NCI-H1092 (cell line): ENCODE measurements around the gene FAS.

Experiments used
- DNase-seq: peaks from one replicate; lab custom pipeline; 2025; lab: John Stamatoyannopoulos, UW

FAS gene

DNA sequence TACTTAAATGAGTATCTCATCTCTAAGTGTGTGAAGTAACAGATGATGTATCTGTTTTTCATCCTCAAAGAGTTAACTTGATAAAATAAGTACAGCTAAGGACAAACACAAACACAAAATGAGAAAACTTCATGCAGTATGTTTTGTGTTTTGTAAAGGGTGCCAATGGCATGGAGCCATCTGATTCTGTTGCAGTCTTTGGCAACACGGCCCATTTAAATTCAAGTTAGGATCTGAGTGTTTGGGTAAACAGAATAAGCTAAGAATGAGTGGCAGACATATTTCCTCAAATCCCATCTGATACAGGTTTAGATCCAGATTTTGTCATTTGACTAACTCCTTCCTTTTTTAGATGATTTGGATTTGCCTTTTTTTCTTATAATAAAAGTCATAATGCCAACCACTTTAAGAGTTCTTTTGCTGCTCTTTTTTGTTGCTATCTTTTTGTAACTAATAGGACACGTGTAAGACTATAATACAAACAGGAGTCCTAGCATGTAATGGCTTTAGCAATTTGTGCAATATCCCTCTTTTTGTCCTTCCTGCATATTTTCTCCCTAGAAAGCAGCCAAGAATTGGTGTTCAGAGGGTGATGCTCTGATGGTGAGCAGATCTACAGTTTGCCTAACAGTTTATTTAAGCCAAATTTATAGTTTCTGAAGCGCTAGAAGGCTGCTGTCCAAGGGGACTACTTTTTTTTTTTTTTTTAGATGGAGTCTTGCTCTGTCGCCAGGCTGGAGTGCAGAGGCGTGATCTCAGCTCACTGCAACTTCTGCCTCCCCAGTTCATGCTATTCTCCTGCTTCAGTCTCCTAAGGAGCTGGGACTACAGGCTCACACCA lies 19.2 kb upstream of the FAS start:
- no peak for DNase-seq

DNA sequence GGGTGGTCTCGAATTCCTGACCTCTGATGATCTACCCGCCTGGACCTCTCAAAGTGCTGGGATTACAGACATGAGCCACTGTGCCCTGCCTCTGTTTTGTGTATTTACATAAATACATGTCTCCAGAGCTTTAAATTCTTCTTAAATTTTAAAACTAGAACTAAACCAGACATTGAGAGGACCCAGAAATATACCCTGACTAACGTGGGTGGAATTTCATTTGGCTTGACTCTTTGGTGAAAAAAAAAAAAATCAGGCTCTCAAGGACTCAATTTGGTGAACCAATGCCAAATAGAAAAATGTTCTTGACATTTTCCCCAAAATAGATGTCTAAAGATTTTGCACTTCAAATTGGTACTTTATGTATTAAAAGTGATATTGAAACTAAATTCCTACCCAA lies 16.6 kb upstream of the FAS start:
- no peak for DNase-seq

DNA sequence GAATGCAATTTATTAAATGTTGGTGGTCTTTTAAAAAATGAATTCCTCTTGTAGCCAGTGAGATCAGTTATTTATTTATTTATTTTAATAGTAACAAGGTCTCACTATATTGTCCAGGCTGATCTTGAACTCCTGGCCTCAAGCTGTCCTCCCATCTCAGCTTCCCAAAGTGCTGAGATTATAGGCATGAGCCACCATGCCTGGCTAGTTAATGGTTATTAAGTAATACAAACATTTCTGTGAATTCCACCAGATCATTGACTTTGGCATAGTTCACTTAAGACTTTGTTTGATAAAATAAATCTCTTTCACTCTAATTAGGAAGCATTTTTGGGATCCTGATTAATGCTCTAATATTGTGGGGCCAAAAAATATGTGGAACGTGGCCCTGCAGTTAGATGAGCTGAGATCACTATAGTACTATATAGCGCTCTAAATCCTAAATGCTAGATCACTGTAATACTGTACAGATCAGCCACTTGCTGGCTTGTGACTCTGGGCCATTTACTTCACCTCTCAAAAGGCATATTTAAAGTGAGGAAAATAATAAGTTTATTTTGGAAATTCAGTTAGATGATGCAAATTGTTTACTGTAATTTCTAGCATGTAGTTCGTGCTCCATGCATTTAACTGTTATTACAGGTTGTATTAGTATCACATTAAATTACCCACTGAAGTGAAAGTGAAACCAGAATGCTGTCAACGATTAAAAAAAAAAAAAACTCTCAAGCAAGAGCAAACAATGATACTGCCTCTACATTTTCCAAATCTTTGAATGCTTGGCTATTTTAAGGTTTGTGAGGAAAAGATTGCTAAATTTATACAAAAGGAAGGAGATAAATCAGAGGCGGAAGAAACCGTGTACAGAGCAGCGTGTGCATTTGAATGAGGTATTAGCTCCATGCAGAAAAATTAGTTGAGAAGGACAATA lies 15.9 kb upstream of the FAS start:
- DNase-seq, result no peak

DNA sequence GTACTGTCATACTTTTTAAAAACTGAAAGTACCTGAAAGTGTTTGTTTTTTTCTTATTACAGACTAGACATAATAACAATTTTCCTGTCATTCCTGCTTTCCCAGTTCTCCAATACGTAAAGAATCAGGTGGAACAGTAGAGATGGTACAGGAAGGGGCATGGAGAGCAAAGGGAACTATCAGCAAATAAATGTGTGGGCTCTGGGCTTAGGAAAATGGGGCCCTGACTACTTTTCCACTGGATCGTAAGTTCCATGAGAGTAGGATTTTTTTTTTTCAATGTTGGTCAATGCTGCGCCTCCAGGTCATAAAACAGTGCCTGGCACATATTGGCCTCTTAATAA lies 15.2 kb upstream of the FAS start:
- DNase-seq, result no peak

DNA sequence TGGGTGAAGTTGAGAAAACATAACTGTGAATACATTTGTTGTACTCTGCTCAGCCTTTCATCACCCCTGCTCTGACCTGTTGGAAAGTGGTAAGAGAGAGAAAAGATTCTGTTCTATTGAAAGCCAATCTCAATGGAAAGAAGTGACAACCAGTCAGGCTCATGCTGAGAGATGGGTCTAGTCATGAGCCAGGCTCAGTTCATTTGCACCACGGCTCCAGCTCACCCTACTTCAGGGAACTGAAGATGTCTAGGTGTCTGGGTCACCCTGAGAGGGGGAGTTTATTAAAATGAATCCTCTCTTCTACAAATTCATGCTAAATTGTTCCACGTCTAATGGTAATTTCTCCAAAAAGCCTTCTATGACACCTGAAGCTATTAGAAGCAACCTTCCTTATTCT lies 12.1 kb upstream of the FAS start:
- no peak for DNase-seq

DNA sequence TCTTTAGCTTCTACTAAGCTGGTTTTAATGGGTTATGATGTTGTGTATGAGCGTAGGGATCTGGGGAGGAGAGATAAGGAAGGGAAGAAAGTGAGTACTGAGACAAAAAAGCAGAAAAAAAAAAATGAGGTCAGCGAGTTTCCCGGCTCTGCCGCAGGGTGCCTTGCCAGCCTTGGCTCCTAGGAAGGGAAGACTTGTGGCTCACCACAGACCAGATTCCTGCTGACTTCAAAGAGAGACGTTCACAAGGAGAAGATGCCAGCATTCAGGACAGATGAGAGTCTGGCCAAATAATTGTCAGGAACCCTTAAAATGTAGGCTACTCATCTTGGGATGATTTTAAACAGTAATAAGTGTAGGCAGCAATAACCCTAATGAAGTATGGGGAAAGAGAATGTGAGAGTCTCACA lies 11.4 kb upstream of the FAS start:
- DNase-seq, result no peak

DNA sequence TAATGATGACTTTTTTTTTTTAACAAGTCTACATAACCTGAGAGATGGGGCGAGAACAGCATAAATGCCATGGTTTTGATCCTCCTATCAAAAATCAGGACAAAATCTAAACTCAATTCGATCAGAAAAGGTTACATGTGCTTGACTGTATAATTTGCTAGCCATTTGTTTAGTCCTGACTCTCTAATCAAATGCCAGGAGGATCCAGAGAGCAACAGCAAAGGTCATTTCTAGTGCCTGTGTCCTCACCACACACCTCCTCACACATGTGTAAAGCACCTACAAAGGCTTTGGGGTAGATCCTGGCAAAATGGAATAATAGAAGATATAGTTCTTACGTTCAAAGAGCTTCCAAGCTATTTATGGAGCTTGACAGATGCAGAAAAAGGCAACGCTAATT lies 11.0 kb upstream of the FAS start:
- DNase-seq, result no peak

DNA sequence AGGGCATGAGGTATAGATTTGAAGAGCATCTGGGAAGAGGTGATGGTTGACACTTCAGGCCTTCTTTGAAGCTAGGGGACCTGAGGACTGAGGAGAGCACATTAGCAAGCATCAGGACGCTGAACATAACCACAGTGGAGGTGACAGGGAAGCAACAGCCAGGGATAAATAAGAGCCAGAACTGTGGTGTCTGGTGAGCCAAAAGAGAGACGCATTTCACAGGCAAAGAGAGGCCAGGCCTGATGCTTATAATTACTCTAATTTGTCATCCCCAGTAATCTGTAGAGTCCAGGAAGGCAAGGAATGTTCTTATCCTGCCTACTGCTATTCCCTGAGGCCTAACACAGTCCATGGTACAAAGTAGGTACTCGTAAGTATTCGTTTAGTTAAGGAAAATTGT lies 10.4 kb upstream of the FAS start:
- no peak for DNase-seq

DNA sequence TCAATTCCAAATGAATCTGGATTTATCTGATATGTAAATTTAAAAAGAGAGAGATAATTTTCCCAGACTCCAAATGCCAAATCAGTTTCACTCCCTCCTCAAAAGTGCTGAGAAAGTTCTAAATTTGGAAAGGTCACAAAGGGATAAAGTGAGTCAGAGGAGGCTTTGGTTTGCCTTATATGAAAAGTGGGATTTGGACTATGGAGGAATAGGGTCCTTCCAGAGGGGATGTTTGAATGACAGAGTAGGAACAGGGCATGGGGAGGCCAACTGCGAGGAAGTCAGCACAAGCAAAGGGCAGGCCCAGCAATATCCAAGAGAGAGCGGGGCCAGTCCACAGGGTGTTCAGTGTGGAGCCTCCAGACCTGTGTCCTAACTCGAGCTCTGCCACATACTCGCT lies 9.8 kb upstream of the FAS start:
- no peak for DNase-seq

DNA sequence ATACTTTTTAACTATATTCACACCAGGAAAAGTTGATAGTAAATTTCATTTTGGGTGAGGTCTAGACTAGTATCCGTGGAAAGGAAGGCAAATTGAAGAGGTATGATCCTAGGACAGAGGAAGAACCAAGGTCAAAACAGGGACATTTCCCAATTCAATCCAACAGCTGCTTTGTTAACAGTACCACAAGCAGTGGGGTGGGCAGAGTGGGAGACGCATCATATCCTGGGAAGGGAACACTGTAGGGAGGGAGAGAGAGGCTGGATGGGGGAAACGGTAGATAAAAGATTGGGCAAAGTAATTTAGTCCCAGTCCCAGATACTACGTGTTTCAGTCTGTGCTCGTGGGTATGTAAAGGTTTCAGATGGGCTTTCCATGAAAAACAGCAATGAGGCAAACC lies 9.2 kb upstream of the FAS start:
- DNase-seq, result no peak

DNA sequence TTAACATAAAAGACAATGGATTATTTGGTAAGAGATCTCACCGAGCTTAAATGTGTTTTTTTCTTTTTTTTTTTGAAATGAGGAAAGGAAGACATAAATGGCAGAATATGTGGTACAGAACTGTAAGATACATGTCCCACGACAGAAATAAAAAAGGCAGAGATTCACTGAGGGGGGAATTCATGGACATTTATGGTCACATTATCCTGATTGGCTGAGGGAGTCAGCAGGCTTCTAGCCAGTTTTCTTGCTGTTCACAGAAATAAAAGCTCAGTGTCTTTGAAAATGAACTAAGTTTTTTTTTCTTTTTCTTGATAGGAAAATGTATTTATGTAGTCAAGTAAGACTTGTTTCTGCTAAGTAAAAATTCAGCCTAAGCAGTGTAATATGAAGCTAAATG lies 8.2 kb upstream of the FAS start:
- DNase-seq, result no peak

DNA sequence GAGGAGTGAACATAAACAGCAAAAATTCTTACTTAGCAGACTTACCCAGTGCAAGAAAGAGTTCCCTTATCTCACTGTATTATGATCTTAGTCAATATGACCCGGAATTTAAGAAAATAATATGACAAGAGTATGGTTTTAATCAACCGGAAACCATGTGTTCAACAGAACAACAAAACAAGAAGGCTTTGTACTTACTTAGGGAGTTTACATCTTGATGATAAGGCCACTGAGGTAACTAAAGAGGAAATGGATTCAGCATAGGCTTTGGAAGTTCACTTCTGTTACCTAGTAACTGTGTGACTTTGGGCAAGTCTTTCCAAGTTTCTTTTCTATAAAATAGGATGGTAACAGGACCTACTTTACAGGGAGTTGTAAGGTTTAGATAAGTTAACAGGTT lies 7.4 kb upstream of the FAS start:
- no peak for DNase-seq

DNA sequence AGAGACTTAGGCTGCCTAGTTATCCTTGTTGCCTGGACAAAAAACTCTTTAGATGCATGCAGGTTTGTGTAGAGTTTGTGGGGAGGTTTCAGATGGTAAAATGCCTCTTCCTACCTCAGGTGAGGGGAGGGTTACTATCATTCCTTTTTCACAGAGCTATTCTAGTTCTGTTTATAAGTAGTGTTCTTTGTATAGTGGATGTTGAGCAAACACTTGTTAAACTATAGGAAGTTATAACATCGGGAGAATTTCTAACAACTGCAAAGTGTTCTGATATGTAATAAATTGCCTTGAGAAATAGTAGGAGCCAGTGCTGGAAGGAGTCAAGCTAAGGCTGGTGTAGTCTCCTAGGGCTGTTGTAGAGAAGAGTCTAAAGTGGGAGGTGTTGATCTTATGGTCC lies 6.7 kb upstream of the FAS start:
- DNase-seq, result no peak

DNA sequence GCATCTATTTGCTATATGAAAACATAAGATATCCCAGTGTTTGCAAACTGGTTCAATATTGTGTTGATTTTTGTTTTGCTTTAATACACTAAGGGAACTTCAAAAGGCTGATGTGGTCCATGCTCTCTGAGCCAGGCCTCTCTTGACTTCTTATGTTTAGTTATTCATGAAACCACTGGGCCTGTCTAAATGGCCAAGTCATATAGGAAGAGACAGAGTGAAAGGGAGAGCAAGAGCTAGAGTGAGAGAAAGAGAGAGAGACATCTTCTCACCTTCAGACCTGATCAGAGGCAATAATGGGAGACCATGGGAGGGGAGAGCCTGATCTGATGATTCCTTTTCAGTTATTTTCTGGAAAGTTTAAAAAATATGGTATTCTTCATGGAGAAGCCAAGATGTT lies 6.1 kb upstream of the FAS start:
- DNase-seq, result no peak

DNA sequence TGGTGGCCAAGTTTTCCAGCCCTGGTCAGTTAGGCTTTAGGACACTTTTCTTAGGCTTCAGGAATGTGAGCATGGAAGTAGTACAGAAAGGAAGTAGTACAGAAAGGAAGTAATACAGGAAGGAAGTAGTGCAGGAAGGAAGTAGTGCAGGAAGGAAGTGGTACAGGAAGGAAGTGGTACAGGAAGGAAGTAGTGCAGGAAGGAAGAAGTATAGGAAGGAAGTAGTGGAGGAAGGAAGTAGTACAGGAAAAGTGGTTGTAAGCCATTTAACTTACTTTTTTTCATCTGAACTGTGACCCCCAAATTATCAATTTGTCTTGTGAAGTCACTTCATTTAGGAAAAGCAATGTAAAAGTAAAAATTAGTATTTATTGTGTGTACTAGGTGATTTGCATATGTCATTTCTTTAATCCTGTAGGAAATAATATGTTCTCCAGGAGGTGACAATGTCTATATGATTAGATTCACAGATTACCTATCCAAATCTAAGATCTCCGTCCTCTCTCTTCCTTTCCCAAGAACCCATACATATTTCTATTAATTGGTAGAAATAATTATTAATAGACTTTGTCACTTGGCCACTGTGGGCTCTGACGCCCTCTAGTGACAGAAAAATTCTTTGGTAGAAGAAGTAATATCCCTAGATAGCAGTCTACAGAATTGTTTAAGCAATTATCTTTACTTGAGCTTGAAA lies 3.9 kb upstream of the FAS start:
- DNase-seq, result no peak

DNA sequence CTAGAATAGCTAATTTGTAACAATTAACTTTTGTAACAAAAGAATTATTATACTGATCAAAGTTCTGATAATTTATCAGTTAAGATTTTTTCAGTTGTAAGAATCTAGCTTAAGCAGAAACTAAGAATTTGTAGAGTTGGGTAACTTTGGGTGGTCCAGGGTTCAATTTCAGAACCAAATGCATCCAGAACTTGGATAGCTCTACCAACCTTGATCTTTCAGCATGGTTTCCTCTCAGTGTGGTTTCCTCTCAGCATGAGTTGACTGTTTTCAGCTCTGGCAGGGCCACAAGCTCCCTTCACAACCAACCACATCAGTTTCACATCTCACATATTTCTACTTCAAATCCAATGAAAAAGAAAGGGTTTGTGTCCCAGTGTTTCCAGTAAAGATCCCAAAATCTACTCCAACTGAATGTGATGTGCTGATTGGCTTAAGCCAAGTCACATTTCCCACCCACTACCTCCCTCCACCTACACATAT lies 3.3 kb upstream of the FAS start:
- no peak for DNase-seq

DNA sequence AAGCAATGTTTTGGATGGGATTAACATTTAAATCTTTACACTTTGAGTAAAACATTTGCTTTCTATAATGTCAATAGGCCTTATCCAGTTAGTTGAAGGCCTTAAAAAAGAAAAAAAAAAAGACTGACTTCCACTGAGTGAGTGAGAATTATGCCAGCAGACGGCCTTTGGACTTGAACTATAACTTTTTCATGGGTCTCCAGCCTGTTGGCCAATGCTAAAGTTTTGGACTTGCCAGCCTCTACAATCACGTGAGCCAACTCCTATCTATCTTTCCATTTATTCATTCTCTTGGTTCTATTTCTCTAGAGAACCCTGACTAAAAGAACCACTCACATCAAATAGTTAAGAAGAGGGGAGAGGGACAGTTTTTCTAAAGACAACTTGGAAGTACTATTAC lies 2.8 kb upstream of the FAS start:
- DNase-seq, result no peak

DNA sequence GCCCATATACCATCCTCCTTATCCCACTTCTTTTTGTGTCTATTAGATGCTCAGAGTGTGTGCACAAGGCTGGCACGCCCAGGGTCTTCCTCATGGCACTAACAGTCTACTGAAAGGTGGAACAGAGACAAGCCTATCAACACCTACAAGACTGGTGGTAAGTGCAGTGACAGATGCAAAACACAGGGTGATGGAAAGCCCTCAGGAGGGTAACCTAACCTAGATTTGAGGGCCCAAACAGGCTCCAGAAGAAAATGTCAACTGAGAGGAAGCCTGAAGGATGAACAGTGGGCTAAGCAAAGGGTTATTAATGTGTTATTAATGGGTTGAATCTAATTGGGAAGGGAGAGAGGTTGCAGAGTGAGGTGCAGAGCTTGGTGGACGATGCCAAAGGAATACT lies 1.2 kb upstream of the FAS start:
- DNase-seq, result no peak

DNA sequence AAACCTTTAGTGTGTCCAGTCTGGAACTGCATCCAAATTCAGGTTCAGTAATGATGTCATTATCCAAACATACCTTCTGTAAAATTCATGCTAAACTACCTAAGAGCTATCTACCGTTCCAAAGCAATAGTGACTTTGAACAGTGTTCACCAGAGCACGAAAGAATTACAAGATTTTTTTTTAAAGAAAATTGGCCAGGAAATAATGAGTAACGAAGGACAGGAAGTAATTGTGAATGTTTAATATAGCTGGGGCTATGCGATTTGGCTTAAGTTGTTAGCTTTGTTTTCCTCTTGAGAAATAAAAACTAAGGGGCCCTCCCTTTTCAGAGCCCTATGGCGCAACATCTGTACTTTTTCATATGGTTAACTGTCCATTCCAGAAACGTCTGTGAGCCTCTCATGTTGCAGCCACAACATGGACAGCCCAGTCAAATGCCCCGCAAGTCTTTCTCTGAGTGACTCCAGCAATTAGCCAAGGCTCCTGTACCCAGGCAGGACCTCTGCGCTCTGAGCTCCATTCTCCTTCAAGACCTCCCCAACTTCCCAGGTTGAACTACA lies 694 bp upstream of the FAS start:
- no peak for DNase-seq

DNA sequence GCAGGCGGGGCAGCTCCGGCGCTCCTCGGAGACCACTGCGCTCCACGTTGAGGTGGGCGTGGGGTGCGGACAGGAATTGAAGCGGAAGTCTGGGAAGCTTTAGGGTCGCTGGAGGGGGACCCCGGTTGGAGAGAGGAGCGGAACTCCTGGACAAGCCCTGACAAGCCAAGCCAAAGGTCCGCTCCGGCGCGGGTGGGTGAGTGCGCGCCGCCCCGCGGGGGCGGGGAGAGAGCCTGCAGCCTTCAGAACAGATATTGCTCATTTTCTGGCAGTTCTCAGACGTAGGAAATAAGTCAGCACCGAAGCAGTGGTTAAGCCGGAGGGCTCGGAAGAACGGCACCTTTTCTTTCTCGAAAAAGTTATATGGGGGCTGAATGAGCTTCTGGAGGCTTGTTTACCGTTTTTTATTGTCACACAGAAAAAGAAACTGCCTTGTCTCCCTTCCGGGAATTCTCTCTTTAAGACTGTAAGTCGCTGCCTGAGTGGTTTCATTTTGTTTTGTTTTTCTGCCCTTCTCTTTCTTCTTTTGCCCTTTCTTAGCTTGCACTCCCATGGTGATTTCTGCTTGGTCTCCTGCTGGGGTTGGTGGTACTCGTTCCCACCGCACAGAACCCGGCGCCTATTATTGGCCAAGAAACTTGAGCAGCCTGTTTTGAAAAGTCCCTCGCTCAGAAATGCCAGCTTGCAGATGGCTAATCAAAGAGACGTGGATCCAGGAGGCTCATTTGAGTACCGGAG lies 732 bp downstream of the FAS start:
- DNase-seq, result no peak

DNA sequence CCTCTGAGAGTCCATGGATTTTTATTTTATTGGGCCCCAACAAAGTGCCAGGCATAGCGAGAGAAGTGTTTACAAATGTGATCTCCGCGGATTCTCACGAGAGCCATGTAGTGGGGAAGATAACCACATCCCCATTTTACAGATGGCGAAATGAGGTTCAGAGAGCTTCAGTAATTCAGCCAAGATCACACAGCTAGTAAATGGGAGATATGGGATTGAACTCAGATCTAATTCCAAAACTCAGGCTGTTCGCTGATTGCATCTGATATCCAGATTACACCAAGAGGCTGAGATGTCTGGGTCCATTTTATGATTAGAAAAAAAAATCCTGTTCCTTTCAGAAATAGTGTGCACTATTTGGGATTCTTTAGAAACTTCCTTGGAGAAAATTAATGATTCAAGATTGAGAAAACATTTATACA lies 1.3 kb downstream of the FAS start:
- no peak for DNase-seq
